OCI-LY7 (cell line): ENCODE data around the gene SIGLEC9. TPM values are rescaled to one million over a fixed set of nuclear protein-coding genes. Genes with fewer than 3 reads are reported as not detected.

Experiments
- BruUV-seq: library from RNA; stranded (reverse); fragments of 400-500 nt; replicated peaks from 2 replicates; lab custom pipeline; 2021; lab: Mats Ljungman, UMichigan
- CTCF ChIA-PET: fragments of 300-600 bp; sonication (Branson Sonifier 250); formaldehyde crosslinking; loops from one replicate; lab custom pipeline; 2022; ENCODE audit warnings: antibody characterized with exemption; ENCODE audit not compliant: unreplicated experiment; lab: Charles Lee
- POLR2A ChIA-PET: fragments of 300-600 bp; sonication (Branson Sonifier 250); formaldehyde crosslinking; loops from one replicate; lab custom pipeline; 2022; ENCODE audit warnings: antibody characterized with exemption; lab: Charles Lee
- DNase-seq: peaks from one replicate; pipeline ENCODE4 v3.0.0-alpha.2; 2015; ENCODE audit warnings: low spot score
- H2AFZ ChIP-seq: fragments of 200-600 bp; sonication (generic), shearing (Covaris generic); 2 replicates; pipeline ENCODE4 v1.6.1; 2014; ENCODE audit warnings: mild to moderate bottlenecking, antibody characterized with exemption, low read length, moderate library complexity
- H3K27ac ChIP-seq: fragments of 200-600 bp; sonication (generic); 2 replicates; pipeline ENCODE4 v1.5.1; 2014; ENCODE audit warnings: mixed run types, low read depth, mild to moderate bottlenecking, moderate library complexity, low read length, inconsistent platforms; ENCODE audit not compliant: poor library complexity, severe bottlenecking
- H3K36me3 ChIP-seq: fragments of 200-600 bp; sonication (generic); 2 replicates; pipeline ENCODE4 v1.6.1; 2014; ENCODE audit warnings: mild to moderate bottlenecking, antibody characterized with exemption, low read length, moderate library complexity, mixed read lengths; ENCODE audit not compliant: insufficient read depth
- H3K4me1 ChIP-seq: fragments of 200-600 bp; sonication (generic); 2 replicates; pipeline ENCODE4 v1.5.1; 2014; ENCODE audit warnings: mild to moderate bottlenecking, low read length; ENCODE audit not compliant: insufficient read depth, poor library complexity, severe bottlenecking
- H3K4me2 ChIP-seq: fragments of 200-600 bp; sonication (generic); 2 replicates; pipeline ENCODE4 v1.6.1; 2014; ENCODE audit warnings: mild to moderate bottlenecking, low read length
- H3K4me3 ChIP-seq: fragments of 200-600 bp; sonication (generic); 2 replicates; pipeline ENCODE4 v1.5.1; 2014; ENCODE audit warnings: mild to moderate bottlenecking, low read depth, low read length; ENCODE audit not compliant: poor library complexity, severe bottlenecking
- H3K79me2 ChIP-seq: fragments of 200-600 bp; sonication (generic); 2 replicates; pipeline ENCODE4 v1.6.1; 2016; ENCODE audit warnings: low read depth, mild to moderate bottlenecking, low read length, moderate library complexity, mixed read lengths; ENCODE audit not compliant: insufficient read depth
- H3K9me2 ChIP-seq: fragments of 200-600 bp; sonication (generic); 2 replicates; pipeline ENCODE4 v1.6.1; 2016; ENCODE audit warnings: mild to moderate bottlenecking, low read length, mixed read lengths; ENCODE audit not compliant: insufficient read depth
- H3K9me3 ChIP-seq: fragments of 200-600 bp; sonication (generic); 2 replicates; pipeline ENCODE4 v1.6.1; 2014; ENCODE audit warnings: mild to moderate bottlenecking, mixed run types, low read length, mixed read lengths
- H4K20me1 ChIP-seq: fragments of 200-600 bp; sonication (generic); 2 replicates; pipeline ENCODE4 v1.6.1; 2014; ENCODE audit warnings: mild to moderate bottlenecking, antibody characterized with exemption, low read length, moderate library complexity, mixed read lengths; ENCODE audit not compliant: insufficient read depth
- EZH2phosphoT487 ChIP-seq: fragments of 200-600 bp; sonication (generic); IDR thresholded peaks from 2 replicates; pipeline ENCODE4 v1.6.1; 2018; ENCODE audit warnings: low read depth, borderline replicate concordance, mild to moderate bottlenecking, mixed run types, antibody characterized with exemption, low read length, moderate library complexity, mixed read lengths
- intact Hi-C: fragments of 100-400 bp; cut with micrococcal nuclease; formaldehyde crosslinking; loops from one replicate; pipeline ENCODE4 v1.10.0; 2022; ENCODE audit not compliant: unreplicated experiment
- total RNA-seq, 2 experiments: library from RNA; depleted of rRNA in 1 of 2; stranded (reverse); fragments of >200 nt in 1 of 2; shearing (Covaris generic) in 1 of 2; gene quantifications; 2 replicates each; pipeline ENCODE4 v1.2.3, GENCODE V29; 2014 to 2022
- TF ChIP-seq, protein P1 (sequence below): fragments of 200-600 bp; sonication (generic); conservative IDR thresholded peaks from 2 replicates; pipeline ENCODE4 v1.5.1; 2014; ENCODE audit warnings: mild to moderate bottlenecking, antibody characterized with exemption, low read length, moderate library complexity, mixed read lengths

SIGLEC9 gene
- total RNA-seq, 2 experiments from 2014 or later, result not detected

- Histone ChIP-seq H3K4me2 (no peak overlapping the region), H3K79me2 (no peaks in the 10 kb centered on the region), H3K27ac (no peak overlapping the region), H3K36me3 (no peaks in the 10 kb centered on the region), H3K9me3 (no peaks in the 10 kb centered on the region), H3K4me3 (no peak overlapping the region), H3K9me2 (no peaks in the 10 kb centered on the region), H3K4me1 (peaks cover 11% of the 10 kb centered on the region), H4K20me1 (no peaks in the 10 kb centered on the region), H2AFZ (no peak overlapping the region)
- POLR2A ChIA-PET, result no interaction called here
- DNase-seq, result no peak
- BruUV-seq, result no TSS peak
- intact Hi-C loops, result no loop called here
- no peak for TF ChIP-seq EZH2phosphoT487
- TF ChIP-seq, protein P1, sequence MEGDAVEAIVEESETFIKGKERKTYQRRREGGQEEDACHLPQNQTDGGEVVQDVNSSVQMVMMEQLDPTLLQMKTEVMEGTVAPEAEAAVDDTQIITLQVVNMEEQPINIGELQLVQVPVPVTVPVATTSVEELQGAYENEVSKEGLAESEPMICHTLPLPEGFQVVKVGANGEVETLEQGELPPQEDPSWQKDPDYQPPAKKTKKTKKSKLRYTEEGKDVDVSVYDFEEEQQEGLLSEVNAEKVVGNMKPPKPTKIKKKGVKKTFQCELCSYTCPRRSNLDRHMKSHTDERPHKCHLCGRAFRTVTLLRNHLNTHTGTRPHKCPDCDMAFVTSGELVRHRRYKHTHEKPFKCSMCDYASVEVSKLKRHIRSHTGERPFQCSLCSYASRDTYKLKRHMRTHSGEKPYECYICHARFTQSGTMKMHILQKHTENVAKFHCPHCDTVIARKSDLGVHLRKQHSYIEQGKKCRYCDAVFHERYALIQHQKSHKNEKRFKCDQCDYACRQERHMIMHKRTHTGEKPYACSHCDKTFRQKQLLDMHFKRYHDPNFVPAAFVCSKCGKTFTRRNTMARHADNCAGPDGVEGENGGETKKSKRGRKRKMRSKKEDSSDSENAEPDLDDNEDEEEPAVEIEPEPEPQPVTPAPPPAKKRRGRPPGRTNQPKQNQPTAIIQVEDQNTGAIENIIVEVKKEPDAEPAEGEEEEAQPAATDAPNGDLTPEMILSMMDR, result no peak
- CTCF ChIA-PET, result no interaction called here
These were observed 5.1 kb upstream of the SIGLEC9 start for GRCh38 chr19:51119611-51120010.

DNA sequence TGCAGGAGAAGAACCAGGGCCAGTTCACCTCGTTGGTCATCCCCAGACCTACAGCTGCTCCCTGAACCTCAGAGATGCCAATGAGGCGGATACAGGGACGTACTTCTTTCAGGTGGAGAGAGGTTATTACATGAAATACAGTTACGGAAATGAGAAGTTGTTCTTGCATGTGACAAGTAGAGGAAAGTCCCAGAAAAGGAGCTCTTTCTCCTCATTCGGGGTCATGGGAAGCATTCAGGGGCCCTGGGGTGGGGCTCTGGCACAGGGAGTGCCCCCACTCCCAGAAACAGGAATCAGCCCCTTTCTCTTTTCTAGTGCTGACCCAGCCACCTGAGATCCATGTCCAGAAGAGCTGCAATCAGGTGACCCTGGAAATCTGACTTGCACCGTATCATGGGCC, 4.5 kb upstream of the SIGLEC9 start:
- no TSS peak for BruUV-seq
- no peaks in the 10 kb centered on the region for H3K9me2 ChIP-seq
- POLR2A ChIA-PET, result no interaction called here
- no peak overlapping the region for H2AFZ ChIP-seq
- H3K4me2 ChIP-seq, result no peak overlapping the region
- H3K79me2 ChIP-seq, result no peaks in the 10 kb centered on the region
- peaks cover 11% of the 10 kb centered on the region for H3K4me1 ChIP-seq
- H4K20me1 ChIP-seq, result no peaks in the 10 kb centered on the region
- no peak for TF ChIP-seq EZH2phosphoT487
- TF ChIP-seq, protein P1, result no peak
- H3K27ac ChIP-seq, result no peak overlapping the region
- no peak for DNase-seq
- intact Hi-C loops, result no loop called here
- no peak overlapping the region for H3K4me3 ChIP-seq
- no peaks in the 10 kb centered on the region for H3K36me3 ChIP-seq
- H3K9me3 ChIP-seq, result no peaks in the 10 kb centered on the region
- CTCF ChIA-PET, result no interaction called here

DNA sequence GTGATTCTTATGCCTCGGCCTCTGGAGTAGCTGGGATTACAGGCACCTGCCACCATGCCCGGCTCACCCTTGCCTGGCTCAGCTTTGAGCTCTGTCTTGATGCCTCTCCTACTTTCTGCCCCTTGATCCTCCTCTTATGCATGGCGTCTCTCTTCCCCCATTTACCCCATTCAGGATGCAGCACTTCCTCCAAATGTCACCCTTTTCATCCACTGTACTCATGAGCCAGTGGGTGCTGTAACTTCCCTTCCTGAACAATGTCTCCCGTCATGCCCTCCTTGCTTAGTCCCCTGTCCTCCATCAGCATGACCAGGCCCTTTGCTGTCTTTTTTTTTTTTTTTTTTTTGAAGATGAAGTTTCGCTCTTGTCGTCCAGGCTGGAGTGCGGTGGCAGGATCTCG, 3.4 kb upstream of the SIGLEC9 start:
- TF ChIP-seq EZH2phosphoT487, result no peak
- TF ChIP-seq, protein P1, result no peak
- Histone ChIP-seq H2AFZ (no peak overlapping the region), H3K9me2 (no peaks in the 10 kb centered on the region), H3K9me3 (no peaks in the 10 kb centered on the region), H3K4me3 (no peak overlapping the region), H3K79me2 (no peaks in the 10 kb centered on the region), H3K27ac (no peak overlapping the region), H3K4me2 (no peak overlapping the region), H3K4me1 (peaks cover 11% of the 10 kb centered on the region), H4K20me1 (no peaks in the 10 kb centered on the region), H3K36me3 (no peaks in the 10 kb centered on the region)
- intact Hi-C loops, result no loop called here
- ChIA-PET CTCF (no interaction called here), POLR2A (no interaction called here)
- DNase-seq, result no peak
- no TSS peak for BruUV-seq
